Neural progenitor cell (in vitro differentiated cells): ENCODE measurements around the gene CLDN10. TPM values are rescaled to one million over a fixed set of nuclear protein-coding genes. Genes with fewer than 3 reads are reported as not detected.
"Not testable (repeated sequence)": the region's sequence is repeated elsewhere in the genome, so short reads cannot be mapped to it uniquely, and the experiment has no call there.

ENCODE experiments used
- DNase-seq: peaks from one replicate; pipeline ENCODE4 v3.0.0-alpha.2; 2016; ENCODE audit warnings: low spot score
- H2AFZ ChIP-seq: fragments of 200-600 bp; sonication (generic); replicated peaks from 2 replicates; pipeline ENCODE4 v1.6.1; 2016; ENCODE audit warnings: antibody characterized with exemption
- H3F3A ChIP-seq: fragments of 200-600 bp; sonication (generic); 2 replicates; pipeline ENCODE4 v1.6.1; 2016; ENCODE audit warnings: antibody characterized with exemption, low read depth
- H3K27ac ChIP-seq: fragments of 200-600 bp; sonication (generic); 2 replicates; pipeline ENCODE4 v1.5.1; 2016; ENCODE audit warnings: mild to moderate bottlenecking
- H3K27me3 ChIP-seq: fragments of 200-600 bp; sonication (generic); 2 replicates; pipeline ENCODE4 v1.6.1; 2016; ENCODE audit warnings: mild to moderate bottlenecking, moderate library complexity
- H3K36me3 ChIP-seq: fragments of 200-600 bp; sonication (generic); 2 replicates; pipeline ENCODE4 v1.5.1; 2016
- H3K4me1 ChIP-seq: fragments of 200-600 bp; sonication (generic); 2 replicates; pipeline ENCODE4 v1.6.1; 2016; ENCODE audit warnings: mixed run types
- H3K4me2 ChIP-seq: fragments of 200-600 bp; sonication (generic); 2 replicates; pipeline ENCODE4 v1.6.1; 2016
- H3K4me3 ChIP-seq: fragments of 200-600 bp; sonication (generic); 2 replicates; pipeline ENCODE4 v1.5.1; 2016
- H3K79me2 ChIP-seq: fragments of 200-600 bp; sonication (generic); 2 replicates; pipeline ENCODE4 v1.6.1; 2016; ENCODE audit warnings: low read depth
- H3K9ac ChIP-seq: fragments of 200-600 bp; sonication (generic); 2 replicates; pipeline ENCODE4 v1.6.1; 2016
- H3K9me3 ChIP-seq: fragments of 200-600 bp; sonication (generic); 2 replicates; pipeline ENCODE4 v1.5.1; 2016; ENCODE audit warnings: low read depth
- H4K20me1 ChIP-seq: fragments of 200-600 bp; sonication (generic); 2 replicates; pipeline ENCODE4 v1.6.1; 2016; ENCODE audit warnings: low read depth
- H3K27ac Mint-ChIP-seq: 3 replicates; pipeline ENCODE4 v1.8.0; 2021; ENCODE audit warnings: mixed read lengths
- H3K27me3 Mint-ChIP-seq: 2 replicates; pipeline ENCODE4 v1.8.0; 2022; ENCODE audit warnings: low read depth, mild to moderate bottlenecking, inconsistent platforms, moderate library complexity, mixed read lengths; ENCODE audit not compliant: insufficient read depth
- H3K36me3 Mint-ChIP-seq: 3 replicates; pipeline ENCODE4 v1.8.0; 2021; ENCODE audit warnings: mixed read lengths
- H3K4me1 Mint-ChIP-seq: 3 replicates; pipeline ENCODE4 v1.8.0; 2021; ENCODE audit warnings: mixed read lengths
- H3K4me3 Mint-ChIP-seq: 3 replicates; pipeline ENCODE4 v1.8.0; 2021; ENCODE audit warnings: mild to moderate bottlenecking, moderate library complexity, mixed read lengths
- H3K9me3 Mint-ChIP-seq: 3 replicates; pipeline ENCODE4 v1.8.0; 2020; ENCODE audit warnings: mixed read lengths
- EZH2 ChIP-seq: fragments of 200-600 bp; sonication (generic); IDR thresholded peaks from 2 replicates; pipeline ENCODE4 v1.6.1; 2017; ENCODE audit warnings: antibody characterized with exemption, mild to moderate bottlenecking, moderate library complexity
- EZH2phosphoT487 ChIP-seq: fragments of 200-600 bp; sonication (generic); IDR thresholded peaks from 2 replicates; pipeline ENCODE4 v1.6.1; 2017; ENCODE audit warnings: antibody characterized with exemption
- total RNA-seq: library from RNA; depleted of rRNA; stranded (reverse); fragments of >200 nt; gene quantifications from 2 replicates; pipeline ENCODE4 v1.2.3, GENCODE V29; 2015; ENCODE audit warnings: low replicate concordance
- TF ChIP-seq, protein P1 (sequence below): fragments of 200-600 bp; sonication (generic); IDR thresholded peaks from 2 replicates; pipeline ENCODE4 v1.5.1; 2017; ENCODE audit warnings: antibody characterized with exemption, mild to moderate bottlenecking

The CLDN10 gene
- total RNA-seq, 1 donor from 2014 or later: 25.5 TPM

GRCh38 chr13:95564733-95565291 lies 12.3 kb downstream of the CLDN10 start:
- H3K4me3 Mint-ChIP-seq: no peak overlapping the region
- Histone ChIP-seq H3K27me3 (no peaks in the 10 kb centered on the region), H3K36me3 (no peaks in the 10 kb centered on the region), H3K9ac (no peak overlapping the region), H2AFZ (no peak overlapping the region), H3K9me3 (no peaks in the 10 kb centered on the region), H4K20me1 (no peaks in the 10 kb centered on the region), H3K4me1 (no peaks in the 10 kb centered on the region), H3K79me2 (no peaks in the 10 kb centered on the region), H3K4me3 (no peak overlapping the region), H3F3A (peaks cover 5% of the 10 kb centered on the region), H3K27ac (no peak overlapping the region), H3K4me2 (no peak overlapping the region)
- peaks cover 2% of the 10 kb centered on the region for H3K9me3 Mint-ChIP-seq
- H3K27ac Mint-ChIP-seq: no peak overlapping the region
- H3K36me3 Mint-ChIP-seq: no peaks in the 10 kb centered on the region
- no peak for TF ChIP-seq EZH2
- TF ChIP-seq, protein P1, sequence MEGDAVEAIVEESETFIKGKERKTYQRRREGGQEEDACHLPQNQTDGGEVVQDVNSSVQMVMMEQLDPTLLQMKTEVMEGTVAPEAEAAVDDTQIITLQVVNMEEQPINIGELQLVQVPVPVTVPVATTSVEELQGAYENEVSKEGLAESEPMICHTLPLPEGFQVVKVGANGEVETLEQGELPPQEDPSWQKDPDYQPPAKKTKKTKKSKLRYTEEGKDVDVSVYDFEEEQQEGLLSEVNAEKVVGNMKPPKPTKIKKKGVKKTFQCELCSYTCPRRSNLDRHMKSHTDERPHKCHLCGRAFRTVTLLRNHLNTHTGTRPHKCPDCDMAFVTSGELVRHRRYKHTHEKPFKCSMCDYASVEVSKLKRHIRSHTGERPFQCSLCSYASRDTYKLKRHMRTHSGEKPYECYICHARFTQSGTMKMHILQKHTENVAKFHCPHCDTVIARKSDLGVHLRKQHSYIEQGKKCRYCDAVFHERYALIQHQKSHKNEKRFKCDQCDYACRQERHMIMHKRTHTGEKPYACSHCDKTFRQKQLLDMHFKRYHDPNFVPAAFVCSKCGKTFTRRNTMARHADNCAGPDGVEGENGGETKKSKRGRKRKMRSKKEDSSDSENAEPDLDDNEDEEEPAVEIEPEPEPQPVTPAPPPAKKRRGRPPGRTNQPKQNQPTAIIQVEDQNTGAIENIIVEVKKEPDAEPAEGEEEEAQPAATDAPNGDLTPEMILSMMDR: no peak
- TF ChIP-seq EZH2phosphoT487: no peak
- DNase-seq: no peak
- no peaks in the 10 kb centered on the region for H3K4me1 Mint-ChIP-seq
- H3K27me3 Mint-ChIP-seq: peaks cover 2% of the 10 kb centered on the region

GRCh38 chr13:95565758-95566157 lies 13.2 kb downstream of the CLDN10 start:
- not testable (repeated sequence) for H3K9me3 ChIP-seq, H3K9ac ChIP-seq, H3K4me2 ChIP-seq, H3K4me1 ChIP-seq, H3K79me2 ChIP-seq, H3K27me3 ChIP-seq, H3K4me1 Mint-ChIP-seq, H3K27ac Mint-ChIP-seq, H3K9me3 Mint-ChIP-seq, H3F3A ChIP-seq, H3K4me3 ChIP-seq, H3K36me3 ChIP-seq, H3K4me3 Mint-ChIP-seq, DNase-seq, H4K20me1 ChIP-seq, H2AFZ ChIP-seq, H3K27me3 Mint-ChIP-seq, H3K36me3 Mint-ChIP-seq, H3K27ac ChIP-seq

GRCh38 chr13:95568131-95568530 lies 15.6 kb downstream of the CLDN10 start:
- Mint-ChIP-seq H3K27ac (no peak overlapping the region), H3K4me1 (peaks cover 10% of the 10 kb centered on the region), H3K36me3 (no peaks in the 10 kb centered on the region), H3K4me3 (no peak overlapping the region), H3K9me3 (peaks cover 2% of the 10 kb centered on the region), H3K27me3 (peaks cover 2% of the 10 kb centered on the region)
- DNase-seq: no peak
- Histone ChIP-seq H3K27me3 (no peaks in the 10 kb centered on the region), H3K36me3 (no peaks in the 10 kb centered on the region), H3K4me3 (no peak overlapping the region), H2AFZ (no peak overlapping the region), H3K4me2 (no peak overlapping the region), H3K27ac (no peak overlapping the region), H3K79me2 (no peaks in the 10 kb centered on the region), H3K4me1 (peaks cover 22% of the 10 kb centered on the region), H3K9me3 (no peaks in the 10 kb centered on the region), H3K9ac (no peak overlapping the region), H3F3A (peaks cover 13% of the 10 kb centered on the region), H4K20me1 (peaks cover 5% of the 10 kb centered on the region)
- TF ChIP-seq EZH2phosphoT487 (no peak), EZH2 (no peak)
- TF ChIP-seq, protein P1: no peak

- Histone ChIP-seq H3K4me2 (no peak overlapping the region), H3K9ac (no peak overlapping the region), H3K4me3 (no peak overlapping the region), H2AFZ (no peak overlapping the region), H3K79me2 (no peaks in the 10 kb centered on the region), H4K20me1 (peaks cover 5% of the 10 kb centered on the region), H3K9me3 (no peaks in the 10 kb centered on the region), H3K27me3 (no peaks in the 10 kb centered on the region), H3K27ac (no peak overlapping the region), H3K4me1 (peaks cover 22% of the 10 kb centered on the region), H3K36me3 (no peaks in the 10 kb centered on the region), H3F3A (peaks cover 8% of the 10 kb centered on the region)
- Mint-ChIP-seq H3K4me3 (no peak overlapping the region), H3K36me3 (peaks cover 5% of the 10 kb centered on the region), H3K27ac (no peak overlapping the region), H3K9me3 (peaks cover 2% of the 10 kb centered on the region), H3K27me3 (peaks cover 2% of the 10 kb centered on the region), H3K4me1 (peaks cover 10% of the 10 kb centered on the region)
- TF ChIP-seq, protein P1: no peak
- no peak for TF ChIP-seq EZH2phosphoT487
- TF ChIP-seq EZH2: no peak
- DNase-seq: no peak
These were observed 17.5 kb downstream of the CLDN10 start for GRCh38 chr13:95570016-95570415.
